ENCODE measurements around the gene IL17C.
A peak's percentile ranks its signal among the peaks of the same experiment; 100 is the strongest.

IL17C gene

DNA sequence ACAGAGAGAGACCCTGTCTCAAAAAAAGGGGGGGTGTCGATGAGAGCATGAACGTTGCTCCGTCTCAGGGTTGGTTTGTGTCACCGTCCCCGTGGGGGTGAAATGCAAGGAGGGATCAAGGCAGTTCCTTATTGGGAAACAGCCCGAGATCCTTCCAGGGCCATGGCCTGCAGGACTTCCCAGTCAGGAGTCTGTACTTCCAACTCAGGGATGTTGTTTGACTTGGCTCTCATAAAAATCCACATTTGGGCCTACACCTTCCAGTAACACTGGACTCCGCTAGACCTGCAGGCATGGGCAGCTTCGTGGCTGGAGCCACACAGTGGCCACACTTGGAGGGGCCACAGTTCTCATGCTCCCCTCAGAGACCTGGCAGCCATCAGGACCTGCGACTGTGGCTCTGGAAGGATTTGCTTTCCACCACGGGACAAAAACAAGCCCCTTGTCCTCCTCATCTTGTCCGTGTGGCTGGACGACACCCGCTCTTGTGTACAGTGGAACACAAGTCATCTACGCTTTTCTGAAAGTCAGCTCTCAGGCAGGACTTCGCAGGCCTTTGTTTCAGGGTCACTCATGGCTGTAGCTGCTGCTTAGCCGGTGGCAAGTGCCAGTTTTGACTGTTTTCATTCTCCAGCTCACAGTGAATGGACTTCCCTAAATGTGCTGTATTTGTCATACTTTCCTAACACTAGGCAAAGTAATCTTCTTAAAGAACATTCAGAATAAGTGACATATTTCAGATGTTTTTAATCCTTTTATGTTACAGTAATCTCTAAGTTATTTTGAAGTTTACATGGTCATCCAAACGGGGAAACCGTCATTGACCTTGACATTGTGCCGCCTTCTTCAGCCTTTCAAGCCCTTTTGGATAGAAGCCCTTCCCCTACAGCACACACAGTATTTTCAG is 24.2 kb upstream of the IL17C start:
- in situ Hi-C loops (cut with HindIII; ENCODE audit: low pct_unique_long_range_greater_than_20kb, low sequenced_read_pairs) = no loop called here
- no peak for DNase-seq (ENCODE audit: low read depth in 1 of 2, low spot score in 1 of 2)
- TF ChIP-seq JUND (IDR thresholded peaks at IDR 0.05; ENCODE audit: low read depth) = no peak

DNA sequence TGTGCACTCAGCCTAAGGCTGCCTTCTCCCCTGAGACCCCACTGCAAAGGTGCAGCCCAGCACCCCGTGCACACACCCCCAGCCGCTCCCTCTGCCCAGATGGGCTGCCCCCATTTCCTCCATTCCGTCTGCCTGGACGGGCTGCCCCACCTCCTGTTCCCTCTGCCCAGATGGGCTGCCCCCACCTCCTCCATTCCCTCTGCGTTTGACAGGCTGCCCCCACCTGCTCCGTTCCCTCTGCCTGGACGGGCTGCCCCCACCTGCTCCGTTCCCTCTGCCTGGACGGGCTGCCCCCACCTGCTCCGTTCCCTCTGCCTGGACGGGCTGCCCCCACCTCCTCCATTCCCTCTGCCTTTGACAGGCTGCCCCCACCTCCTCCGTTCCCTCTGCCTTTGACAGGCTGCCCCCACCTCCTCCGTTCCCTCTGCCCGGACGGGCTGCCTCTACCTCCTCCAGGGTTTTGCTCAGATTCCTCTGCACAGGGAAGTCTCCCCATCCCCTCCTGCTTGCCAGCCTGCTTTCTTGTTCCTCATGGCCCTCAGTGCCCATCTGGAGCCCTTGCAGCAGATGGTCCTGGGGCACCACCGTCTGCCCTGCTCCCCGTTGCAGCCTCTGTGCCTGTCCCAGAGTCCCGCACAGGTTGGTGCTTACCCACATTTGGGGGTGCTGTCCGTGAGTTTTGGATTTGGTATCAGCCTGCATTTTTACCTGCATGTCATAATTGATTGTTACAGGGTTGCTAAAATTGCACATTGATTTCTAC is 23.4 kb upstream of the IL17C start:
- DNase-seq (ENCODE audit: low read depth in 1 of 2, low spot score in 1 of 2) = no peak
- in situ Hi-C loops (cut with HindIII; ENCODE audit: low pct_unique_long_range_greater_than_20kb, low sequenced_read_pairs) = no loop called here
- no peak for TF ChIP-seq JUND (IDR thresholded peaks at IDR 0.05; ENCODE audit: low read depth)

DNA sequence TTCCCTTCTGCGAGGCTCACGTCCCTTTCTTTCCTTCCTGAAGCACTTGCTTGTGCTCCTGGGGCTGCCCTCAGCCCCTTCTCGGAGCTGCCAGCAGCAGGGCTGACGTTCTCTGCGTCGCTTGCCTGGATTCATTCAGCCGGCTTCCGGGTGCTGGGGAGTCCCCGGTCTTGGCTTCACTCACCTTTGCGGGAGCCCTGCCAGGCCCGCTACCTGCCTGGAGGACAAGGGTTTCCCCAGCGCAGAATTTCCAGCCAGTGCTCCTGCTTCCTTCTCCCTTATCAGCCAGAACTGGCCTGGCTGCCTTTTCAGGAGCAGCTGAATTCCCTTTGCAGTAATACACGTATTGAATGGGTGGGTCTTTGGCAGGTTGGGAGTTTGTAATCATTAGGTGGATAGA is 22.1 kb upstream of the IL17C start:
- DNase-seq (ENCODE audit: low read depth in 1 of 2, low spot score in 1 of 2) = no peak
- in situ Hi-C loops (cut with HindIII; ENCODE audit: low pct_unique_long_range_greater_than_20kb, low sequenced_read_pairs) = no loop called here
- no peak for TF ChIP-seq JUND (IDR thresholded peaks at IDR 0.05; ENCODE audit: low read depth)

DNA sequence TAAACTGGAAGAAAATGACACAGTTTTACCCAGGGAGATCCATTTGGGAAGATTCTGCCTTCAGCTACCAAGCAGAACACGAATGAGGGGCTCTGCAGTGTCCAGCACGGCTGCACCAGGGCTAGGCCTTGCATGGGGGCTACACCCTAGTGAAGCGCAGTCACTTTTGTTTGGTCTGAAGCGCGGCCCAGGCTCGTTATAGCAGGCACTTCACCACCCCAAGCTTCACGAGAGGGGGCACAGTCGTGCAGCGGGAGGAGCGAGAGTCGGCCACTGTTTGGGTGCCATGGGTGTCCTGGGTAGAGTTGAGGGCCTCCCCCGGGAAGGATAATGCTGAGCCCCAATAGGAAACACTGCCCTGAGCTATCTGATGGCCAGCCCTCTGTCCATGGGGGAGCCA is 21.6 kb upstream of the IL17C start:
- in situ Hi-C loops (cut with HindIII; ENCODE audit: low pct_unique_long_range_greater_than_20kb, low sequenced_read_pairs) = no loop called here
- DNase-seq (ENCODE audit: low read depth in 1 of 2, low spot score in 1 of 2) = no peak
- TF ChIP-seq JUND (IDR thresholded peaks at IDR 0.05; ENCODE audit: low read depth) = no peak

DNA sequence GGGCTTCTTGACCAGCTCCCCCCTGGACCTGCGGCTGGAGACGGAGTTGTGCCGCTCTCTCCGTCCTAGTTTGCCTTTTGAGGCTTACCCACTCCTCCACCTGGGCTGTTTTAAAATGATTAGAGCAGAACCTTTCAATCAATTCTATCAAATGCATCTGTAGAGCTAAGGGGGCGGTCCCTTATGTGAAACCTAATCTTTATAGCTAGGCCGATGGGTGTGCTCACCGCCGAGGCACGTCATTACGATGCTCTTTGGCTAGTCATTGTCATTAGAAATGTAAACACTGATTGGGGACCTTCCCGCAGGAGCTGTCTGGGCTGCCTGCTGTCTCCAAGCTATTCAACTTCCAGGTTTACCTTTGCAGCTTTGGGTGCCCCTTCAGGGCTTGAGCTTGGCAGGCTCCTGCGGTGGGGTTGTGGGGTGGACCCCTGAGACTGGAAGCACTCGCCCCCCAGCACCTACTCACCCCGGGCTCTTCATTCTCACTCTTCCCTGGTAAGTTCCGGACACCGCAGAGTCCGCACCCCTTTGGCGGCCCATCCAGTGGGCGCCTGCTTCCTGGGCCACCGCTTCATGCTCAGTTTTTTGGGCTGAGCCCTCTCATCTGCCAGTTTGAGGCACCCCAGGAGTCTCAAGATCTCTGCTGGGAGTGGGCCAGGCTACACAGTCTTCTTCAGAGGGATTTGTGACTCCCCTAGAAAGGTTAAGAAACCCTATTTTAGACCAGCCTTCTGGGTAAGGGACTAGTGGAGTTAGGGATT is 20.9 kb upstream of the IL17C start:
- in situ Hi-C loops (cut with HindIII; ENCODE audit: low pct_unique_long_range_greater_than_20kb, low sequenced_read_pairs) = no loop called here
- no peak for DNase-seq (ENCODE audit: low read depth in 1 of 2, low spot score in 1 of 2)
- TF ChIP-seq JUND (IDR thresholded peaks at IDR 0.05; ENCODE audit: low read depth) = no peak

DNA sequence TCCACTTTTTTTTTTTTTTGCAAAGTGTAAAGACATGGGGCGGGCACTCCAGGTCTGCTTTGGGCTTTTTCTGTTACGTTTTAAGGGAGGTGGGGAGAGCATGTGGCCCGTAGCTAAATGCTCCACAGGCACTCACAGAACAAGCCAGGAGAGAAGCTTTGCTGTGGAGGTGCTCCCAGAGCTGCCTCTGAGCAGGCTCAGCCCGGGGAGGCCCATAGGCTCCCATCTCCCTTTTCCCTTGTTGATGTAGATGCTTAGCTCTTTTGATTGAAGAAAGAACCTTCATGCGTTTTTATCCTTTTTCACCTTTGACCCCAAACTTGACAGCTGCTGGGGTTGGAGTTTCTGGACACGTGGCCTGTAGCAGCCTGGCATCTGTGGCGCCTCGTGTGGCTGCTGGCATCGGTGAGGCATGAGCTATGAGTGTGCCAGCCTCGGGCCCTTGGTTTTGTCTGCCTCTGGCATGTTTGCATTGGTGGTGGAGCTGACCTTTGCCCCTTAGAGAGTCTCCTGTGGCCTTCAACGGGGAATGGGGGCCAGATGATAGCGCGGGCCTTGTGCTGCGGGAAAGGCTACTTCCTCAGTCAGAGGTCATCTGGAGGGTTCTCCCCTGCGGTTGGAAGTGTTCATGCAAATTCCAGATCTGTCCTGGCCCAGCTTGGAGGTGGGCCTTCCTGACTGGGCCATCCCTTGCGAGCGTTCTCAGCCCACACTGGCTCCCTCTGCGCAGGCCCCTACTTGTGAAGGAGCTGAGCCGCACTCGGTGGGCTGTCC is 20.0 kb upstream of the IL17C start:
- TF ChIP-seq JUND (IDR thresholded peaks at IDR 0.05; ENCODE audit: low read depth) = no peak
- in situ Hi-C loops (cut with HindIII; ENCODE audit: low pct_unique_long_range_greater_than_20kb, low sequenced_read_pairs) = no loop called here
- DNase-seq (ENCODE audit: low read depth in 1 of 2, low spot score in 1 of 2) = no peak

DNA sequence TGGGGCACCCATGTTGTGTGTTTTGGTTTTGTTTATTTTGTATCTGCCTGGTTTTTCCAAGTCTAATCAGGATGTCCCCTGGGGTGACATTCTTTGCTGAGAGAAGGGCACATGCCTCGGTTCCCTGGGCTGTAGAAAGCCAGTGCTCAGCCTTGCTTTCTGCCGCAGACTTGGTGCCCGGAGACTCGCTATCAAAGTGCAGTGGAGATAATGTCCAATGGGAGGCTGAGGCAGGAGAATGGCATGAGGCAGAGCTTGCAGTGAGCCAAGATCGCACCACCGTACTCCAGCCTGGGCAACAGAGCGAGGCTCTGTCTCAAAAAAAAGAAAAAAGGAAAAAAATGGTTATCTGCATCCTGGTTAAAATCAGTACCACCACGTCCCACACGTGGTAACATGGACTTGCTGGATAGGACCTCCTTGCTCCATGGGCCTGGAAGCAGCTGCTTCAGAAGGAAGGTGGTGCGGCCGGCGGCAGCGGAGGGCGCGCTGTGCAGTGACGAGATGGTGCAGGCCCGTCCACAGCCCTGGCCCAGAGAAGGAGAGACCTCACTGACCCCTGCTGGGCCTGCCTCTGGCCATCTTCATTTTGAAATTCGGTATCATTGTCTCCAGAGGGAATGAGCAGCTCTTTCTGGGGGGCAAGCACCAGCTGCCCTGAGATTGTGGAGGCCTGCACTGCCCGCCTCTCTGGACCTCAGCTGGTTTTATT is 19.3 kb upstream of the IL17C start:
- in situ Hi-C loops (cut with HindIII; ENCODE audit: low pct_unique_long_range_greater_than_20kb, low sequenced_read_pairs) = no loop called here
- TF ChIP-seq JUND (IDR thresholded peaks at IDR 0.05; ENCODE audit: low read depth) = no peak
- peak in 1 of 2 experiments; percentile 24 for DNase-seq (ENCODE audit: low read depth in 1 of 2, low spot score in 1 of 2)

DNA sequence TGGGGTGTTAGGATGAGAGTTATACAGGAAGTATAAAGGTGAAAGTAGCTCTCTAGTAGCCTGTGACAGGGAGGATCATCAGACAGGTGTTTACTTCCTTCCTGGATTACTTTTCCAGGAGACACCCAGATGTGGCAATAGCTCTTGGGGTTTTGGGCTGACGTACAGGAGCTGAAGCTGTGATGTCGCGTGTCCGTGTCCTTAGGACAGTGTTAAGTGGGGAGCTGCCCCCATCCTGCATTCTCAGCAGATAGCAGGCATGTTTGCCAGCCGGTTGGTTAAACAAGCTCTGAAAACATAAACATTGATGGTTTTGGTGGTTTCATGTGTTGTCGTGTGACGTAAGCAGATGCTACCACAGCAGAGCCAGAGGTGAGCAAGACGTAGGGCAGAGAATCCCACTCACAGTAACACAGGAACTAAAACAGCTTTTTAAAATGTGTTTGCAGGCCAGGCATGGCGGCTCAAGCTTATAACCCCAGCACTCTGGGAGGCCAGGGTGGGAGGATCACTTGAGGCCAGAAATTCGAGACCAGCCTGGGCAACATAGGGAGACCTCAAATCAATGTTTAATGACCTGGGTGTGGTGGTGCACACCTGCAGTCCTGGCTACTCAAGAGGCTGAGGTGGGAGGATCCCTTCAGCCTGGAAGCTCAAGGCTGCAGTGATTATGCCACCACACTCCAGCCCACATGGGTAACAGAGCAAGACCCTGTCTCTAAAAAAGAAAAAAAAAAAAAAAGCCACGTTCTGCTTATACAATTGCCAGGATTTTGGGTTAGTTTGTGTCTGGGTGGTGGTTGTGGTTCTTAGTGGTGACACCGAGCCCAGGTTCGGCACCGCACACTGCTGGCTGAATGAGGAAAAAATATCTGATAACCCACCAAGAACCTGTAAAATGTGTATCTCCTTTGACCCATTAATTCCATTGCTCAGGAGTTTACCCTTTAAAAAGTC is 18.2 kb upstream of the IL17C start:
- TF ChIP-seq JUND (IDR thresholded peaks at IDR 0.05; ENCODE audit: low read depth) = no peak
- peak in 1 of 2 experiments; percentile 15 for DNase-seq (ENCODE audit: low read depth in 1 of 2, low spot score in 1 of 2)
- in situ Hi-C loops (cut with HindIII; ENCODE audit: low pct_unique_long_range_greater_than_20kb, low sequenced_read_pairs) = no loop called here

DNA sequence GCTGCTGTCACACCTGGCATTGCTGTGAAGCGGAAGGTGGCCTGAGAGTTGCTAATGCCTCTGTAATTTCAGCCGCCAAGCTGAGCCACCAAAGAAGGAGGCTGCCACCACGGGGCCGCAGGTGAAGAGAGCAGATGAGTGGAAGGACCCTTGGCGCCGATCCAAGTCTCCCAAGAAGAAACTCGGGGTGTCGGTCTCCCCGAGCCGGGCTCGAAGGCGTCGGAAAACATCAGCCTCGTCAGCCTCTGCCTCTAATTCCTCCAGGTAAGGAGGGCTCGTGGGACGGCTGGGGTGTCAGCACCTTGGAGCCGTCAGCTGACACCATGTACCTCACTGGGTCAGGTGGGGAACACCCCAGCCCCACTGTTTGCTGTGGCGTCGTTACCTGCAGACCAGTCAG is 16.2 kb upstream of the IL17C start:
- in situ Hi-C loops (cut with HindIII; ENCODE audit: low pct_unique_long_range_greater_than_20kb, low sequenced_read_pairs) = no loop called here
- no peak for TF ChIP-seq JUND (IDR thresholded peaks at IDR 0.05; ENCODE audit: low read depth)
- no peak for DNase-seq (ENCODE audit: low read depth in 1 of 2, low spot score in 1 of 2)

DNA sequence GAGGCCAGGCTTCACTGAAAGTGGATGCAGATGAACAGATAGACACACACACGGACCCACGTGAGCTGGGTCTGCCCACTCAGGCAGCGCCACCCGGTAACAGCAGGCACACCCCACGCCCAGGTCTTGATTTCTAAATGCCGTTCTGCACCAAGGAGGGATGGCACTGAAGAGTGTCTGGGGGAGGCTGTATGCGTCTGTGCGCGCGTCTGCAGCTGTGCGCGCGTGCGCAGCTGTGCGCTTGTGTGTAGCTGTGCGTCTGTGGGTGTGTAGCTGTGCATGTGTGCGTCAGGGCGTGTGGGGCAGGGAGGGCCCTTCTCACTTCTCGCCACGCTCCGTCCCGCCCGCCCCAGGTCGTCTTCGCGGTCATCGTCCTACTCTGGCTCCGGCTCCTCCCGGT is 15.5 kb upstream of the IL17C start:
- no peak for TF ChIP-seq JUND (IDR thresholded peaks at IDR 0.05; ENCODE audit: low read depth)
- in situ Hi-C loops (cut with HindIII; ENCODE audit: low pct_unique_long_range_greater_than_20kb, low sequenced_read_pairs) = no loop called here
- no peak for DNase-seq (ENCODE audit: low read depth in 1 of 2, low spot score in 1 of 2)

All from T47D (cell line).